ENCODE measurements around the gene LCE6A. TPM values are rescaled to one million over a fixed set of nuclear protein-coding genes. Genes with fewer than 3 reads are reported as not detected.

The LCE6A gene
- not detected for total RNA-seq

DNA sequence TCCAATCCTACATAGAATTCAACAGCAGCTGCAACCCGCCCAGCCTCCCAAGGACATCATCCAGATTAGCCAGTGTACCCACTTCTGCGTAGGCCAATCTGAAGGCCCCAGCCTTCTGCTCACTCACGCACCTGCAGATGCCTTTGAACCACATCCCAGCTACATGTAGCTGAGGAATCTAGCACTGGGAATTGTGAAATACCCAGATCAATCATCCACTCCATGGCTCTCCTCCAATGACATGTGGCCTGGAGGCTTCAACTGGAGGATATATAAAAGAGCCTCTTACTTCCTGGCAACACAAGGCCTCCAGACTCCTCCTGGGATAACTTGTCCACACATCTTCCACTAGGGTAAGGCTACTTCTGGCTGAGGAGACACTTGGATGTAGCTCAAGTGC lies at the start of gene LCE6A:
Gene LCE6A (plus strand): TSS at position 301 of the 400 bp plus-strand sequence. CDS start 665 bp downstream, outside the sequence.
- ATAC-seq, result peak; percentile 40
- no peak for DNase-seq (ENCODE audit: low spot score)

- ATAC-seq (no peak), DNase-seq (ENCODE audit: low spot score) (no peak)
Measured at GRCh38 chr1:152795686-152796085, 47.0 kb upstream of the LCE6A start.

- ATAC-seq (no peak), DNase-seq (ENCODE audit: low spot score) (no peak)
Measured at GRCh38 chr1:152796421-152796820, 46.2 kb upstream of the LCE6A start, which contains the start of gene LCE1D. TSS of gene LCE1D (plus strand) at chr1:152796721. CDS start at chr1:152797795, 1,074 bp downstream.

DNA sequence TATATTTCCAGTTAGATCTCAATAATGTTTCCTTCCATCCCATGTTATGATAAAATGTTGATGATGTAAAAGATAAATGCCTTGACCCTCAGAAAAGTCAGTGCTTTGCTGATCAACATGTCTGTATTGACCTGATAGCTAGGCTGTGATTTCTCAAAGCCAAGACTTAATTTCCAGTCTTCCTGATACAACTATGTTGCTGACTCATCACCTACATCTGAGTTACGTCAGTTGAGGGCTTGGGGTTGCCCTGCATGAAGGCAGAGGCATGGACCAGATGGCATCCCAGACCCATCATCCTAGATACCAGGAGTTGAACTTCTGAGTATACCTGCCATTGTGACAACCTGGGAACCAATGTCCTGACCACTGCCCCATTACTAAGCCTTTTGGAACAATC lies 41.3 kb upstream of the LCE6A start:
- DNase-seq (ENCODE audit: low spot score), result no peak
- ATAC-seq, result no peak

DNA sequence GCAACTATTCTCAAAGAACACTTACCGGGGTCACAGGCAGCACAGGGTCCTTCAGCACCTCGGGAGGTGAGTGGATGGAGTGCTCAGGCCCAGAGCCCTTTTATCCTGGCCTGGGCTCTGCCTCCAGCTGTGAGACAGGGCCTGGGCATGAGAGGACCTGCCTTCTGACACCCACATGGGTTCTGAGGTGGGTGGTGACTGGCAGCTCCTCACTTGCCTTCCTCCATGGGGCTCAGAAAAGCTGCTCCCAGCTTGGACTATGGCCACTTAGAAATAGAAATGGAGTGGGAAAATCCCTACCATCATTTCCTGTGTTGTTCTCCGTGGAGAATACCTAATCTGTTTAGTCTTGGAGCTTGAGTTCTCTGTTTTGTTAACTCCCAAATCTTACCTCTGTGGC lies 36.1 kb upstream of the LCE6A start, which contains the start of gene LCE1C:
Gene LCE1C (minus strand): TSS at position 76 of the 400 bp plus-strand sequence. CDS start 1,173 bp downstream, outside the sequence.
- ATAC-seq, result no peak
- DNase-seq (ENCODE audit: low spot score), result no peak

- ATAC-seq, result no peak
Measured at GRCh38 chr1:152811050-152811449, 31.6 kb upstream of the LCE6A start.

DNA sequence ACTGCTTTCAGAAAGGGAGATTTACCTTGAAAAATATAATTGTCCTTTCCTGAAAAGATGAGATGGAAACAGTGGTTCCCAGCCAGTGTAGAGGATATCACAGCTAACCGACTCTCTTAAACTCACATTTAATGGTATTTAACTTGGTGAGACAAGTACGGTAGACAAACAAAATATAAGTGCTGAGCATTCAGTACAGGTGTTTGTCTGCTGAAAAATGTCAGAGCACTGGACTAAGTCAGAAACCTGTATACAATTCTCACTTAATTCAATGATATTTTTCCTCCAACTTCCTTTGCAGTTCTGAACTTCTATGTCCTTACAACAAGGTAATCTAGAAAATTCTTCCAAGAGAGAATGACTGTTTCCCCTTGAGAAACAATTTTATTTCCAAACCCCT lies 31.0 kb upstream of the LCE6A start, which contains the start of gene LCE1B:
Gene LCE1B (plus strand): TSS at position 301 of the 400 bp plus-strand sequence. CDS start 476 bp downstream, outside the sequence.
- DNase-seq (ENCODE audit: low spot score) (no peak), ATAC-seq (no peak)

More at GRCh38 chr1:152811050-152811449, 31.6 kb upstream of the LCE6A start:
- DNase-seq (ENCODE audit: low spot score), result no peak

GRCh38 chr1:152817309-152817708 lies 25.3 kb upstream of the LCE6A start:
- ATAC-seq (no peak), DNase-seq (ENCODE audit: low spot score) (no peak)

GRCh38 chr1:152823294-152823693 lies 19.4 kb upstream of the LCE6A start:
- DNase-seq (ENCODE audit: low spot score) (no peak), ATAC-seq (no peak)

GRCh38 chr1:152824964-152825363 lies 17.7 kb upstream of the LCE6A start:
- no peak for ATAC-seq
- DNase-seq (ENCODE audit: low spot score), result no peak

DNA sequence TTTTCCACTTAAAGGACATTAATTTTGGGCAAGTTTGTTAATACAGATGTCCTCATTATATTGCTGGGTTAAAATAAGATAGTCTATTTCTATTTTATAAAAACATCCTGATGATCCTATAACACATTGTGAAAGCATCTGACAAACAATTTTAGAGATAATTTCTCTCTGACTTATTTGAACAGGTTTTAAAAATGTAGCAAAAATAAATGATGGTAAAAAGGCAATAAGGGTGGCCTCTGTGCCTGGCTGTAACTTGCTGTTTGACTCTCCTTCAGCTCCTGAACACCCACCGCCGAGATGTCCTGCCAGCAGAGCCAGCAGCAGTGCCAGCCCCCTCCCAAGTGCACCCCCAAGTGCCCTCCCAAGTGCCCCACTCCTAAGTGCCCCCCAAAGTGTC lies 15.5 kb upstream of the LCE6A start, which contains the start of gene LCE1A:
Gene LCE1A (plus strand): TSS at position 301 of the 400 bp plus-strand sequence. CDS start 0 bp downstream, at position 301.
- ATAC-seq (no peak), DNase-seq (ENCODE audit: low spot score) (no peak)

- ATAC-seq (no peak), DNase-seq (ENCODE audit: low spot score) (no peak)
Measured at GRCh38 chr1:152836870-152837269, 5.8 kb upstream of the LCE6A start.

GRCh38 chr1:152855661-152856060 lies 13.0 kb downstream of the LCE6A start:
- ATAC-seq (no peak), DNase-seq (ENCODE audit: low spot score) (no peak)

- DNase-seq (ENCODE audit: low spot score) (no peak), ATAC-seq (no peak)
Measured at GRCh38 chr1:152858062-152858461, 15.4 kb downstream of the LCE6A start.

DNA sequence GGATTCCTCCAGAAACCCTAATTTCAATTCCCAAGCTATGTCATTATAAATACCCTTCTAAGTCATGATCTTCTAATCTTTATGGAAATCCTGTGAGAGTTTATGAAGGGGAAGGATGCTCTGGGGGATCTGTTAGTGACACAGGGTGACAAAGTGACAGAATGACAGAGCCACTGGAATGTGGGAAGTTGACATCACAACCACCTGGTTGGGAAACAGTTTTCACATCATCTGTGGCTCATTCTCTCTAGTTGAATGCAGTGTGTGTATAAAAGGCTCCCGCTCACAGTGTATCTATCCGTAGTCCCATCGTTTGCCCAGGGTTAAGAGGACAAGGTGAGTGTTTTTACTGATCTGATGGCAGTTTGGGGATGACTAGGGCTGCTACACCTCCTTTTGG lies 17.0 kb downstream of the LCE6A start, which contains the start of gene LCE7A:
Gene LCE7A (plus strand): TSS at position 301 of the 400 bp plus-strand sequence. CDS start 702 bp downstream, outside the sequence.
- DNase-seq (ENCODE audit: low spot score) (no peak), ATAC-seq (no peak)

- DNase-seq (ENCODE audit: low spot score) (no peak), ATAC-seq (no peak)
Measured at GRCh38 chr1:152860129-152860528, 17.5 kb downstream of the LCE6A start.

GRCh38 chr1:152861374-152861773 lies 18.7 kb downstream of the LCE6A start:
- no peak for DNase-seq (ENCODE audit: low spot score)
- ATAC-seq, result no peak

- ATAC-seq (no peak), DNase-seq (ENCODE audit: low spot score) (no peak)
Measured at GRCh38 chr1:152864443-152864842, 21.8 kb downstream of the LCE6A start.

- ATAC-seq (no peak), DNase-seq (ENCODE audit: low spot score) (no peak)
Measured at GRCh38 chr1:152866321-152866720, 23.7 kb downstream of the LCE6A start.

DNA sequence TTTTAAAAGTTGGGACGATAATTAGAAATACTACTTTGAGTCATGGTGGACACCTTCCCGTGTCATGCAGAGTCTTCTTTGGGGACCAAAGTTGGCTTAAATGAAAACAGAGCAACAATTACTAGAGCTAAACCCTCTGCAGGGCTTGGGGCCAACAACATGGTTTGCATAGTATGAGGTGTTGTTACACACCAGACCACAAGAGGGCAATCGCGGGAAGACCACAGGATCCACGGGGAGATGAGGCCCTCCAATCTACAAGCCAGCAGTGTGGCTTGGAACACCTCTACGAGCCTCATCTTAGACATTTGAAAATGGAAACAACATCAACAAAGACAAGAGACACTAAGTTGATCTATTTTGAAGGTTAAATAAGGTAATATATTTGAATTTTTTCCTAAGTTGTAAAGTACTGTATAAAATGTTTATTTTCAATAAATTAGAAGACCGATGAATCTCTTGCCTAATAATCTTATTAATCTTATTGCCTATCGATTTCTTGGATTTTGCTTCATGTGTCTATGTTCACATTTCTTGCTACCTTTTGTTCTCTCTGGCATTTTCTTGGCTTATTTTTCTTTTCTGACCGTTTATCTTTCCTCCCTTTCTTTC lies 27.3 kb downstream of the LCE6A start:
- ATAC-seq (peak; percentile 95), DNase-seq (ENCODE audit: low spot score) (peak; percentile 72)

- no peak for DNase-seq (ENCODE audit: low spot score)
Measured at GRCh38 chr1:152870831-152871730, 28.4 kb downstream of the LCE6A start.

More at GRCh38 chr1:152870831-152871730, 28.4 kb downstream of the LCE6A start:
- peak; percentile 90 for ATAC-seq
